ENCODE measurements around the gene SEC14L5. TPM values are rescaled to one million over a fixed set of nuclear protein-coding genes. Genes with fewer than 3 reads are reported as not detected.
"Not testable (repeated sequence)": the region's sequence is repeated elsewhere in the genome, so short reads cannot be mapped to it uniquely, and the experiment has no call there.

Gene SEC14L5
- polyA plus RNA-seq, 3 donors, result 0.03 TPM; not detected in 2

- Mint-ChIP-seq H3K27ac (no peak overlapping the region), H3K4me1 (peaks cover 23% of the 10 kb centered on the region), H3K4me3 (no peak overlapping the region), H3K27me3 (ENCODE audit: low read depth in 3 of 3) (peaks cover 4 to 29% (median 17%) of the 10 kb centered on the region in 3 donors), H3K9me3 (peaks cover 0 to 2% (median 0%) of the 10 kb centered on the region in 7 donors), H3K36me3 (no peaks in the 10 kb centered on the region)
- H3K4me1 ChIP-seq (ENCODE audit: control insufficient read depth in 1 of 2, insufficient read depth in 2 of 2, low read length in 2 of 2), result peaks cover 17 to 26% of the 10 kb centered on the region in 2 donors
- H3K27me3 ChIP-seq (ENCODE audit: control insufficient read depth in 2 of 2, insufficient read depth in 2 of 2, low read length in 2 of 2), result peaks cover 0 to 3% of the 10 kb centered on the region in 2 donors
- no peak overlapping the region for H3K9ac ChIP-seq (ENCODE audit: insufficient read depth, low read length, poor library complexity, severe bottlenecking)
- no peaks in the 10 kb centered on the region for H4K20me1 ChIP-seq (ENCODE audit: insufficient read depth, low read length)
- intact Hi-C loops (cut with micrococcal nuclease), result loop anchor here in 1 of 2 donors (10.0 kb wide), 1 partner anchor 105 kb away; the partner anchor contains the start of genes GLYR1 and UBN1
- no peak overlapping the region for H3K27ac ChIP-seq (ENCODE audit: low read depth in 1 of 2, low read length in 2 of 2)
- no peak overlapping the region for H2AFZ ChIP-seq (ENCODE audit: insufficient read depth, low read depth, low read length, poor library complexity, severe bottlenecking)
- H3K4me3 ChIP-seq (replicated peaks in 1 of 3; ENCODE audit: low read depth in 2 of 3, low read length in 3 of 3), result no peak overlapping the region
- no peak for TF ChIP-seq CTCF (IDR thresholded peaks at IDR 0.05)
- H3K9me3 ChIP-seq (replicated peaks in 1 of 2; ENCODE audit: control insufficient read depth in 1 of 2, insufficient read depth in 1 of 2, low read length in 2 of 2), result no peaks in the 10 kb centered on the region
- no peak overlapping the region for H3K4me2 ChIP-seq (replicated peaks; ENCODE audit: extremely low read depth, low read length, poor library complexity, severe bottlenecking)
- no peaks in the 10 kb centered on the region for H3K36me3 ChIP-seq (replicated peaks in 1 of 2; ENCODE audit: control insufficient read depth in 1 of 2, insufficient read depth in 2 of 2, low read length in 2 of 2)
- 61% methylated on average over 5 of the region's 10 CpGs for WGBS (ENCODE audit: insufficient coverage)
- no peak for DNase-seq
- H3K79me2 ChIP-seq (ENCODE audit: insufficient read depth, low read length), result no peaks in the 10 kb centered on the region
These were observed 8.1 kb upstream of the SEC14L5 start for GRCh38 chr16:4949986-4950385.

GRCh38 chr16:4951583-4951982 is 6.5 kb upstream of the SEC14L5 start:
- intact Hi-C loops (cut with micrococcal nuclease), result loop anchor here in 1 of 2 donors (10.0 kb wide), 1 partner anchor 107 kb away; the partner anchor contains the start of genes GLYR1 and UBN1
- WGBS (ENCODE audit: insufficient coverage), result no CpG with 5 or more reads among the region's 3 CpGs

More at GRCh38 chr16:4951583-4951982, 6.5 kb upstream of the SEC14L5 start:
- H3K79me2 ChIP-seq (ENCODE audit: insufficient read depth, low read length); H3K27ac Mint-ChIP-seq; H3K9me3 ChIP-seq (replicated peaks in 1 of 2; ENCODE audit: control insufficient read depth in 1 of 2, insufficient read depth in 1 of 2, low read length in 2 of 2); H3K4me3 ChIP-seq (replicated peaks in 1 of 3; ENCODE audit: low read depth in 2 of 3, low read length in 3 of 3); H3K27ac ChIP-seq (ENCODE audit: low read depth in 1 of 2, low read length in 2 of 2); H3K36me3 ChIP-seq (replicated peaks in 1 of 2; ENCODE audit: control insufficient read depth in 1 of 2, insufficient read depth in 2 of 2, low read length in 2 of 2); H3K9ac ChIP-seq (ENCODE audit: insufficient read depth, low read length, poor library complexity, severe bottlenecking); H3K27me3 ChIP-seq (ENCODE audit: control insufficient read depth in 2 of 2, insufficient read depth in 2 of 2, low read length in 2 of 2); H4K20me1 ChIP-seq (ENCODE audit: insufficient read depth, low read length); H3K36me3 Mint-ChIP-seq; DNase-seq; H3K4me2 ChIP-seq (replicated peaks; ENCODE audit: extremely low read depth, low read length, poor library complexity, severe bottlenecking); H3K4me3 Mint-ChIP-seq; H3K9me3 Mint-ChIP-seq; H2AFZ ChIP-seq (ENCODE audit: insufficient read depth, low read depth, low read length, poor library complexity, severe bottlenecking): not testable (repeated sequence)
- H3K4me1 ChIP-seq (ENCODE audit: control insufficient read depth in 1 of 2, insufficient read depth in 2 of 2, low read length in 2 of 2), result peaks cover 14 to 18% of the 10 kb centered on the region in 2 donors
- Mint-ChIP-seq H3K4me1 (peaks cover 21% of the 10 kb centered on the region), H3K27me3 (ENCODE audit: low read depth in 3 of 3) (peaks cover 5 to 36% (median 20%) of the 10 kb centered on the region in 3 donors)

Data from CD14-positive monocyte (primary cell).